OCI-LY3 (cell line): ENCODE data around the gene ARSG.

Source experiments
- EZH2phosphoT487 ChIP-seq: fragments of 200-600 bp; shearing (Covaris generic); IDR thresholded peaks from 2 replicates; pipeline ENCODE4 v1.6.1; 2018; ENCODE audit warnings: antibody characterized with exemption, mixed run types, low read depth
- TF ChIP-seq, protein P1 (sequence below): fragments of 200-600, 300-600 bp; sonication (generic); IDR thresholded peaks from 2 replicates; pipeline ENCODE4 v1.5.1; 2014; ENCODE audit warnings: antibody characterized with exemption, low read length, low read depth

DNA sequence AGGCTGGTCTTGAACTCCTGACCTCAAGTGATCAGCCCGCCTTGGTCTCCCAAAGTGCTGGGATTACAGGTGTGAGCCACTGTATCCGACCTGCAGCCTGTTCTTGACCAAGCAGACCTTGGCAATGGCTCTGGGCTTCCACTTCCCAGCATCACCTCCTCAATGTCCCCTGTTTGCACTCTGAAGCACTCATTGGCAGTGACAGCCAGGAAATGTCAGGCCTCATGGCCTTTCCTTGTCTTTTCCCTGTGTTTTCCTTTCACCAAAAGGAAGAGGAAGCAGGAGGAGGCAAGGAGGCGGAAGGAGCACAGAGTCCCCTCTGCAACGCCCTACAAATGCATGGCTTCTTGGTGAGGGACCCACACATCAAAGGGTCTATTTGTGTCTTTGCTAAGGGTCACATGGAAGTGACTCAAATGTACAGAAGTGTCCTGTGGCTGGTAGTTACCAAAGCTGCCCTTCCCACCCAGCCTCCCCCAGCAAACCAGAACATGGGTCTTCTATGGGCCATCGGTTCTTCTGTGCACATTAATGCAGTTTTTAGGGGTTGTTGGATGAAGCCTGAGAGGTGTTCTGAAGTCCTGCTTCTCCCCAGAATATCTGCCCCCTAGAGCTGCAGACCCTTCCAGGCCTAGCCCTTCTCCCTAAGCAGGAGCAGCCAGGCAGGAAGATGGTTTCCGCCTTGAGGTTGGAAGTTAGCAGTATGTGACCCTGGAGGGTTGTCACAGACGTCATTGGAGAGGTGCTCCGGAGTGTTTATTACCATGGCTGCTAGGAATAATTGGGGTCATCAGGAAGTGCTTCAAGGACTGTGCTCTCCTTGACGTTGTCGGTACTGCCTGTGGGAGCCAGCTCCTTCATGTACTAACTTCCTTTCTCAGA lies 105.2 kb downstream of the ARSG start:
- TF ChIP-seq, protein P1, sequence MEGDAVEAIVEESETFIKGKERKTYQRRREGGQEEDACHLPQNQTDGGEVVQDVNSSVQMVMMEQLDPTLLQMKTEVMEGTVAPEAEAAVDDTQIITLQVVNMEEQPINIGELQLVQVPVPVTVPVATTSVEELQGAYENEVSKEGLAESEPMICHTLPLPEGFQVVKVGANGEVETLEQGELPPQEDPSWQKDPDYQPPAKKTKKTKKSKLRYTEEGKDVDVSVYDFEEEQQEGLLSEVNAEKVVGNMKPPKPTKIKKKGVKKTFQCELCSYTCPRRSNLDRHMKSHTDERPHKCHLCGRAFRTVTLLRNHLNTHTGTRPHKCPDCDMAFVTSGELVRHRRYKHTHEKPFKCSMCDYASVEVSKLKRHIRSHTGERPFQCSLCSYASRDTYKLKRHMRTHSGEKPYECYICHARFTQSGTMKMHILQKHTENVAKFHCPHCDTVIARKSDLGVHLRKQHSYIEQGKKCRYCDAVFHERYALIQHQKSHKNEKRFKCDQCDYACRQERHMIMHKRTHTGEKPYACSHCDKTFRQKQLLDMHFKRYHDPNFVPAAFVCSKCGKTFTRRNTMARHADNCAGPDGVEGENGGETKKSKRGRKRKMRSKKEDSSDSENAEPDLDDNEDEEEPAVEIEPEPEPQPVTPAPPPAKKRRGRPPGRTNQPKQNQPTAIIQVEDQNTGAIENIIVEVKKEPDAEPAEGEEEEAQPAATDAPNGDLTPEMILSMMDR, result no peak
- no peak for TF ChIP-seq EZH2phosphoT487
